Activated CD4-positive, alpha-beta T cell treated with anti-CD3 and anti-CD28 coated beads, Interleukin-2, amount 50 U/mL, for 1 hour (primary cell): ENCODE results near the gene ZFP37.
A peak's percentile ranks its signal among the peaks of the same experiment; 100 is the strongest.
"Not testable (repeated sequence)": the region's sequence is repeated elsewhere in the genome, so short reads cannot be mapped to it uniquely, and the experiment has no call there.

Source experiments
- DNase-seq: peaks from one replicate; pipeline ENCODE4 v3.0.0-alpha.2; 2020

Gene ZFP37

DNA sequence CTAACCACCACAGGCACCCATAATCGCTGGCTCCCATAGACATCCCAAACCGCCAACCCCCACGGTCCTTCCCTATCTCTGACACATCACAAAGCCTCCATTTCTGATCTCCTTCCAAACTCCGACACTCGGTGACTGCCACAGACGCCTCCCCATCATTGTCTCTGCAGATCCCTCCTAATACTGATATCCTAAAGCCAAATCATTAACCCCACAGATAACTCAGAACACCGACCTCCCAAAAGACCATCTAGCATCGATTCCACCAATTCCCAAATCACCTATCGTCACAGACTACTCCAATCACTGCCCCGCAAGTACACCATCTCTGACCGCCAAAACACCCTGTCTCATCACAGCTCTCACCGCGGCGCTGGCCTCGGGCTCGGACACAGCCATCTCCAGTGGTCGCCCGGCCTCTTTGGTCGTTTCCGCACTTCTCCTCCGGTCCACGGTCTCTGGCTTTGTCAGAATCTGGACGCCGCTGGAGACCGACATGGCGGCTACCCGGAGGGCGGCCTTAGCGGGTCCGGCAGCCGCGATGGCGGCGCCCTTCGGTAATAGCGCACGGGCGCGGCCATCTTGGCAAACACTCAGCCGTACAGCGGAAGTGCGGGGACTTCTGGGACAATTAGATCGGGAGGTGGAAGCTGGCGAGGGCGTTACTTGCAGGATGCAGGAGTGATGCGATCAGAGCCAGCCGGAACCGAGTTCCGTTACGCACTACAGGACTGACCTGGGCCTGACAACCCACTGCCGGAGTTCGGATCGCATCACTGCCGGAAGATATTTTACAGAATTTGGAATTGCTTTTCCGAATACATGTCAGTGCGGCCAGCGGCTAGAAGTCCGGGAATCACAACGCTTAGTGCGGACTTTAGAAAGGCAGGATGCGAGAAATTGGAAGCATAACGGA is at the start of gene ZFP37:
TSS of gene ZFP37 (minus strand) at position 534 of the 916 bp plus-strand sequence. CDS start at position 498, 36 bp downstream.
- peak; percentile 64 for DNase-seq

DNA sequence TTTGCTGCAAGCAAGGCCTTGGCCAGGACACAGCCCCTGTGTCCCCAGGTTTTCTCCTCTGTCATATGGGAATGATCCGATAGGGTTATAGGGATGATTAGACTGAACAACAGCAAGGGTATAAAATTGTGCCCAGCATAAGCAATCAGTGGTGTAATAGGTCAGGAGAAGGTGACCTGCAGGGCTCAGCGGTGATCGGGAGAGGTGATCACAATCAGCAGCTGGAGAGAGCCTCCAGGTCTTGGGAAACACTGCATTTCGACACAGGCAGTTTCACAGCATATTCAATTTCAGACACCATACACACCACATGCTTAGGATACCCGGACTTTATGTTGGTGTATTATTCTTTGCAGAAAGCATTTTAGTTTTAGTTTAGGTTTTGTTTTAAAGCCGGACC is 48.8 kb upstream of the ZFP37 start:
- not testable (repeated sequence) for DNase-seq

DNA sequence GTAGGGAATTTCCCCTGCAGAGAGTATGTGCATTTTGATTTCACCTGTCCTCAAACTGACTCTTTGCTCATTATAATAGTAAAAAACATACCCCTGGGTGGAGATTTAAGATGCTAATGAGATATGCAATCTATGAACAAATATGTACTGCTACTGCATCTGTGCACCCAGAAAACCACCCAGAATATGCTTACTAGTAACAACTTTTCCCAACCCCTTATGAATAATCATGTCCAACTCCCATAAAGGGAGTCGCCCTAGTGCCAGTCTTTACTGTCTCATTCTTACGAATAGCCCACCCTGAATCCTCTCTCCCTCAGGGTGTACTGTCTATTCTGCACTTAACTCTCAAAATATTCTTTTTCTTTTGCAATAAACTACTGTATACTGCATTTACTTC is 39.0 kb upstream of the ZFP37 start:
- DNase-seq: no peak

DNA sequence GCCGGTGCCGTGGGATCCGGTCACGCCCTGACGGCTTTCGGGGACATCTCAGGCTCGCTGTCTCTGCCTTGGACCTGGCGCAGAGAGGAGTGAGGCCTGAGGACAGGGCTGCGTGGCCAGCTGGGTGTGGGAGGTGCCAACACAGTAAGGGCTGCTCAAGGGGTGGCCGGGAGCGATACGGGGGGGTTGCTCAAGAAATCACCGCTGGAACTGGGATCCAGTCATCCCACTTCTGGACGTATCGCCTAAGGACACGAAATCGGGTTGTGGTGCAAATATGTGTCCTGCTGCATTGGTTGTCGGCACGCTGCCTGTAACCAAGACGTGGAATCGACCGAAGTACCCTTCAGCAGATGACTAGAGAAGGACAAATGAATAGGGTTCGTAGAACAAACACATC is 33.4 kb upstream of the ZFP37 start:
- DNase-seq: not testable (repeated sequence)

DNA sequence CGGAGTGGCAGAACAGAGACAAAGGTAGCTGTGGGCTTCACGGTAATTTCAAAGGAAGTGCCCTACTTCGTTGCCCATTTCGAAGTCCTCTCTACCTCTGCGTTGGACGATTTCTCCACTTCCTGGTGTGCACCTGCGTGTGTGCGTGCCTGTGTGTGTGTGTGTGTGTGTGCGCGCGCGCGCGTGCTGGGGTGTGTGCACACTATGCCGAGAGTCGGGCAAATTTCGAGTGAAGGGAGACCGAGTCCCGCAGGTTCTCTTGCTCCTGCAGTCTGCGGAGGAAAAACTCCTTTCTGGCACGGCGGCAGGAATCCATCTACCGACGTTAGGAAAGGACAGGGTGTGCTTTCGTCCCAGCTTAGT is 32.6 kb upstream of the ZFP37 start:
- DNase-seq: not testable (repeated sequence)

DNA sequence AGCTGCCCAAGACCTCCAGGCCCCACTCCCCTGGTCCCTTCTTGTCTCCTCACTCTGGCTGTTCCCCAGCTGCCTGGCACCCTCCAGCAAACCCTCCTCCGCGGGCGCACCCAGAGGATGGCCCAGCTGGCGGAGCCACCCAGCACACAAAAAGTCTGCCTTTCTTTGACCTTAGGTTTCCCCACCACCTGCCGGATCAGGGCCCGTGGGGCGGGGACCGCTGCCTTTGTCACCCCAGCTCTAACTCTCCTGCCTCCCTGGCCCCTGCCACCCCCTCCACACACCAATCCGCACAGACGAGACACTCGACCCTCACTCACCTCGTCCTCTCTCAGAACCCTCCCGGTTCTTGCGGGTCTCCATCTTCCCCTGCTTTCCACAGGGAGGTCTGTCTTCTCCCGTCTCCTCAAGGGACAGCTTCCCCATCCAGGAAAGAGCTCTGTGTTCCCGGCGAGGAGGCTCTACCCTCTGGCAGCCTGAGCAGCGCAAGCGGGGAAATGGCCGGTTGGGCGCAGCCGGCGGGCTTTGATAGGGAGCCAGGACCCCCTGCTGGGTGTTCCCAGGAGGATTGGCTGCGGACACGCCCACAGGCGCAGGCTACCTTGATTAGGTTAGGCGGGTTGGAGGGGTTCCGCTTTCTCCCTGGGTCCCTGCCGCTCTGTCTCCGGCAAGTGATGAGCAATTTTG is 32.1 kb upstream of the ZFP37 start:
- not testable (repeated sequence) for DNase-seq

DNA sequence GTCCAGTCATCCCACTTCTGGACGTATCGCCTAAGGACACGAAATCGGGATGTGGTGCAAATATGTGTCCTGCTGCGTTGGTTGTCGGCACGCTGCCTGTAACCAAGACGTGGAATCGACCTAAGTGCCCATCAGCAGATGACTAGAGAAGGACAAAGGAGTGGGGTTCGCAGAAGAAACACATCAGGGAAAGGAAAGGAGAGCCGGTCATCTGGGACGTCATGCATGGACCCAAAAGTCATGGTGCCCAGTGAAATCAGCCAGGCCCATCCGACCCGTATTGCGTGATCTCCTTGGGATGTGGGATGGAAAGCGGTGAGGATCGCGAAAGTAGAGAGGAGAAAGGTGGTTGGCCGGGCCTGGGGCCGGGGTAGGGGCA is 6.4 kb upstream of the ZFP37 start:
- not testable (repeated sequence) for DNase-seq

DNA sequence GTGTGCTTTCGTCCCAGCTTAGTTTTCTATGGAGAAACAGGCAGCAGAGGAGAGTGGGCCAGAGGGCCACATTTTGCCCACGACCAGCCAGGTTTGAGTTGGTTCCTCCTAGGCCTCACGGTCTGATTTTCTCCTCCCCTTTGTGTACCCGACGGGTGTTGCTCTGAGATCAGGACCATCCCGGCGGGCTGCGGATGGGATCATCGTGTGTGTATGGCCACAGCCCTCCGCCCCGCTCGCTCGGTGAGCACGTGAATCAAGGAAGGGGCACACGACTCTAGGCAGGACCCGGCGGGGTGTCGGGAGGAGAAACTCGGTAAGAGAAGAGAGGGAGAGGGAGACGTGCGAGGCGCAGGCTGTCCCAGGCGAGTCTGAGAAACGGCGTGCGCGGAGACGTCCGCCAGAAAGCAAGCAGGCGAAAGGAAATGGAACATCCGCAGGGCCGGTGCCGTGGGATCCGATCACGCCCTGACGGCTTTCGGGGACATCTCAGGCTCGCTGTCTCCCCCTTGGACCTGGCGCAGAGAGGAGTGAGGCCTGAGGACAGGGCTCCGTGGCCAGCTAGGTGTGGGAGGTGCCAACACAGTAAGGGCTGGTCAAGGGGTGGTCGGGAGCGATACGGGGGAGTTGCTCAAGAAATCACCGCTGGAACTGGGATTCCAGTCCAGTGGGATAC is 5.9 kb upstream of the ZFP37 start:
- not testable (repeated sequence) for DNase-seq

DNA sequence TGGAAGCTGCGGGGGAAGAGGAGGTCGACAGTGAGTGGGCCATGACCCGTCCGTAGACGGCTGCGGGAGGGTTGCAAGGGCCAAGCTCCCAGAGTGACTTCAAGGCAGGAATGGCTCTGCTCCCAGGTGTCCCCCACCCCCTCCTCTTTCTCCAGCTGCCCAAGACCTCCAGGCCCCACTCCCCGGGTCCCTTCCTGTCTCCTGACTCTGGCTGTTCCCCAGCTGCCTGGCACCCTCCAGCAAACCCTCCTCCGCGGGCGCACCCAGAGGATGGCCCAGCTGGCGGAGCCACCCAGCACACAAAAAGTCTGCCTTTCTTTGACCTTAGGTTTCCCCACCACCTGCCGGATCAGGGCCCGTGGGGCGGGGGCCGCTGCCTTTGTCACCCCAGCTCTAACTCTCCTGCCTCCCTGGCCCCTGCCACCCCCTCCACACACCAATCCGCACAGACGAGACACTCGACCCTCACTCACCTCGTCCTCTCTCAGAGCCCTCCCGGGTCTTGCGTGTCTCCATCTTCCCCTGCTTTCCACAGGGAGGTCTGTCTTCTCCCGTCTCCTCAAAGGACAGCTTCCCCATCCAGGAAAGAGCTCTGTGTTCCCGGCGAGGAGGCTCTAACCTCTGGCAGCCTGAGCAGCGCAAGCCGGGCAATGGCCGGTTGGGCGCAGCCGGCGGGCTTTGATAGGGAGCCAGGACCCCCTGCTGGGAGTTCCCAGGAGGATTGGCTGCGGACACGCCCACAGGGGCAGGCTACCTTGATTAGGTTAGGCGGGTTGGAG is 4.7 kb upstream of the ZFP37 start:
- not testable (repeated sequence) for DNase-seq

DNA sequence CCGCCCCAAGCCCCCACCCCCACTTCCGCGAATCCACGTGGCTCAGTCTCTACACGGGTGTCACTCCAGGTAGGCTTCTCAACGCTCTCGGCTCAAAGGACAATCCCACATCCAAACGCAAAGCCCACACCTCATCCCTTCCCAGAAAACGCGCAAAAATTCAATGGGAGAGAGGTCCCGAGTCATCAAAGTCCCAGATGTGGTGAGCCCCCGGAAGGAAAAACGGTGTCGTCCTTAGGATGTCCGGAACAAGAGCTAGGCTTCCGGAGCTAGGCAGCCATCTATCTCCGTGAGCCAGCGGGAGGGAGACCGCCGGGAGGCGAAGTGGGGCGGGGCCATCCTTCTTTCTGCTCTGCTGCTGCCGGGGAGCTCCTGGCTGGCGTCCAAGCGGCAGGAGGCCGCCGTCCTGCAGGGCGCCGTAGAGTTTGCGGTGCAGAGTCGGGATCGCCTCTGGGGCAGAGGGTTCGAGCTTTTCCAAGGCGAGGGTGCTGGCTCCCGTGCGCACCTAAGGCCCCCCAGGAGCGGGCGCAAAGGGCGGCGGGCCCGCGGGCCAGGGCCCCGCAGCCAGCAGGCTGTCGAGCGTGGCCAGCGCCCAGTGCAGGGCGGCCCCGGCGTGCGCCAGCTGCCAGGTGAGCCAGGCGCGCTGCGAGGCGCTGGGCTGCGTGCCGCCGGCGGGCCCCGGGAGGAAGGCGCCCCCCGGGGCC is 3.2 kb upstream of the ZFP37 start:
- DNase-seq: not testable (repeated sequence)

DNA sequence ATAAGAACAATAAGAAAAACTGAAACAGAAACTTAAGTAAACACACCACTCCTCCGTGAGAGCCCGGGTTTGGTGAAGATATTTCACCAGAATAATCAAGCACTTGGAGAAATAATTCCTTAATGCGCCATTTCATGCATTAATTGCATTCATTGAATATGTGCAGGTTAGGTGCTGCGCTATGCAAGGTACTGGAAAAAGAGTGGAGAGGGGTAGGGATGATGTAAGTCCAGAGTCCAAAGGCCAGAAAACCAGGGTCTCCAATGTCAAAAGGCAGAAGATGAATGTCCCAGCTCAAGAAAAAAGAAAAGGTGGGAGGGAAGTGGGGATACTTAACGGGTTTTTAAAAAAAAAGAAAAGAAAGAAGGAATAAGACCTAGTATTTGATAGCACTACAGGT is 669 bp upstream of the ZFP37 start:
- DNase-seq: no peak

DNA sequence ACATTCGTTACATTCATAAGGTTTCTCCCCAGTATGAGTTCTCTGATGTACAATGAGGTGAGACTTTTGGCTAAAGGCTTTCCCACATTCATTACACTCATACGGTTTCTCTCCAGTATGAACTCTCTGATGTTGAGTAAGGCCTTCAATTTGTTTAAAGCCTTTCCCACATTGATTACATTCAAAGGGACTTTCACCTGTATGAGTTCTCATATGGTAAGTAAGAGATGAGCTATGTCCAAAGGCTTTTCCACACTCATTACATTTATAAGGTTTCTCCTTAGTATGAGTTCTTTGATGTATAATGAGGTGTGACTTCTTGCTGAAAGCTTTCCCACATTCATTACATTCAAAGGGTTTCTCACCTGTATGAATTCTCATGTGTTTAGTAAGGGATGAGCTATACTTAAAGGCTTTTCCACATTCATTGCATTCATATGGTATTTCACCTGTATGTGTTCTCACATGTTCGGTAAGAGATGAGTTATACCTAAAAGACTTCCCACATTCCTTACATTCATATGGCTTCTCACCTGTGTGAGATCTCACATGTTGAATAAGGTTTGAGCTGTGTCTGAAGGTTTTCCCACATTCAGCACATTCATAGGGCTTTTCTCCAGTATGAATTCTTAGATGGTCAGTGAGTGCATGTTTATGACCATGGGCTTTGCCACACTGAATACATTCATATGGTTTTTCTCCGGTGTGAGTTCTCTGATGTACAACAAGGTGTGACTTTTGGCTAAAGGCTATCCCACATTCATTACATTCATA is 13.5 kb downstream of the ZFP37 start:
- DNase-seq: no peak

DNA sequence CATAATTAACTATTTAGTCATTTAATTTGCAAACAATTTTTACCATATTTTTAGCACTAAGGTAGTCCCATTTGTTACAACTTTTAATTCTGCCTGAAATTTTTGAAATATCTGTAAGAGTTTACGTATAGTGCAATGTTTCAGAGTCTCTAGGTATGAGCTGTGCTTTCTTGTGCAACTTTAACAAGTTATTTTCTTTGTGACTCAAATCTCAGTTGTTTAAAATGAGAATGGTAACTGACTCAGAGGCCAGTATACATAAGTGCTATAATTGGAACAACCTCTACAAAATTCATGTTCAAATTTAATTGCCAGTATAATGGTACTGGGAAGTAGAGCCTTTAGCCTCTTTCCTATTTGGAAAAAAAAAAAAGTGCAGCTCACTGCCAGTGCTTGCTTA is 30.3 kb downstream of the ZFP37 start:
- no peak for DNase-seq

DNA sequence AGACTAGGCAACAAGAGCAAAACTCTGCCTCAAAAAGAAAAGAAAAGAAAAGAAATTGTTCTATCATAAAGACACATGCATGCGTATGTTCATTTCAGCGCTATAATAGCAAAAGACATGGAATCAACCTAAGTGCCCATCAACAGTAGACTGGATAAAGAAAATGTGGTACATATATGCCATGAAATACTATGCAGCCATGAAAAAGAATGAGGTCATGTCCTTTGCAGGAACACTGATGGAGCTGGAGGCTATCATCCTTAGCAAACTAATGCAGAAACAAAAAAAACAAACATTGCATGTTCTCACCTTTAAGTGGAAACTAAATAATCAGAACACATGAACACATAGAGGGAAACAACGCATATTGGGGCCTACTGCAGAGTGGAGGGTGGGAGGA is 38.3 kb downstream of the ZFP37 start:
- no peak for DNase-seq

DNA sequence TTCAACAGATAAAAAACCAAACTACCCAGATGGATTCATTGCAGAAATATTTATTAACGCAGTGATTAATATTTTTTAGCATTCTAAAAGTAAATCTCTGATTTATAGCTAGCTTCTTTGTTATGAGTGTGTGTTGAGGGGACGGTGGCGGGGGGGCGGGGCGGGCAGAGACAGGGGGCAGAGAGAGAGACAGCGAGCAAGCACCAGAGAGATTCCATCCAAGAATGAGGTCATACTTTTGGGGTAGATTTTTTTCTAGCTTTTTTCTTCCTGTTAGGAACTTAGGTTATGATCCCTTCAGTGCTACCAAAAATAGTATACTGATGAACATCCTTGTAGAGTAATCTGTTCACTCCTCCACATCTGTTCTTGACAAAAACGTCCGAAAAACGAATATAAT is 44.0 kb downstream of the ZFP37 start:
- DNase-seq: no peak

DNA sequence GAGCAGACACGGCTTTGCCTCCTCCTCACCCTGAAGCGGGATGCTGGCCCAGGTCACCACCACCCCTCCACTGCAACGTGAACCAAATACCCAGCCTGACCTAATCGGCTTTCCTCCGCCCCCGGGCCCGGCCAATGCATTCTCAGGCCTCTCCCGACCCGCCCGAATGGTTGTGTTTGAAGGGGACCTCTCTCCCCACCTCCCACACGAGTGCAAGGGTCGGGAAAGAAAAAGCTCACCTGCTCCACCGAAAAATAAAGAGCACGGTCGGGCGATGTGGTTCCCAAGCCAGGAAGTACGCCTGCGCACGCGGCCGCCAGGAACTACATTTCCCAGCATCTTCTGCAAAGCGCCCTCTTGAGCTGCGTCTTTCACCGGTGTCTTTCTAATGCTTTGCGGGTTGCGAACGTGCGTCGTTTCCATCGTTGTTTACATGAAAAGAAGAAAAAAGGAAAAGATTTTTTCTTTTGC is 44.6 kb downstream of the ZFP37 start, which contains the start of gene ZNF883:
TSS of gene ZNF883 (minus strand) at position 282 of the 471 bp plus-strand sequence.
- DNase-seq: peak; percentile 26

DNA sequence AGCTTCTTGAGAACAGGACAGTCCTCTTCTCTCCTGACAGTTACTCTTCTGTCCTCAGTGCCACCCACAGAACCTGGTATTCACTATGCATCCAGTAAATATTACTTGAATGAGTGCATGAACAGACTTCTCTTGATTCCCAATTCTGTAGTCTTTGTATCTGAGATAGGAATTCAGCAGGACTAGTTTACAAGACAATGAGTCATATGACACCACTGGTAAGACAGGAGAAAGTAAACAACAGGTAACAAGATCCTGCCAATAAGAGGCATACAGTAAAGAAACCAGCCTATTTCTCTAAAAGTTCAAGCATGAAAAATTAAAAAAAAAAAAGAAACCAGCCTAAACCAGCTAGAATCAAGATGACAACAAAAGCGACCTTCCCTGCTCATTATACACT is 50.7 kb downstream of the ZFP37 start:
- no peak for DNase-seq

DNA sequence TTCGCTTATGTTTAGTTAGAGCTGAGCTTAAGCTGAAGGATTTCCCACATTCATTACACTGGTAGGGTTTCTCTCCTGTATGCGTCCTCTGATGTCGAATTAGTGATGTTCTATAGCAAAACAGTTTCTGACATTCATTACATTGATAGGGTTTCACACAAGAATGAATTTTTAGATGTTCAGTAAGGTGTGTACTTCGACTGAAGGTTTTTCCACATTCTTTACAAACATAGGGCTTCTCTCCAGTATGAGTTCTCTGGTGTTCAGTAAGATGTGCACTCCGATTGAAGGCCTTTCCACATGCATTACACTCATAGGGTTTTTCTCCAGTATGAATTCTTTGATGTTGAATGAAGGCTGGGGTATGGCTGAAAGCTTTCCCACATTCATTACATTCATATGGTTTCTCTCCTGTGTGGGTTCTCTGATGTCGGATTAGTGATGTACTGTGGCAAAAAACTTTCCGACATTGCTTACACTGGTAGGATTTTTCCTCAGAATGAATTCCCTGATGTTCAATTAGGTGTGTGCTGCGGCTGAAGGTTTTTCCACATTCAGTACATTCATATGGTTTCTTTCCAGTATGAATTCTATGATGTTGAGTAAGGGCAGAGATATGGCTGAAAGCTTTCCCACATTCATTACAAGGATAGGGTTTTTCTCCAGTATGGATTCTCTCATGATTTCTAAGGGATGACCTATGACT is 59.1 kb downstream of the ZFP37 start:
- DNase-seq: no peak
